ENCODE data around the gene KIAA1755.

Gene KIAA1755

DNA sequence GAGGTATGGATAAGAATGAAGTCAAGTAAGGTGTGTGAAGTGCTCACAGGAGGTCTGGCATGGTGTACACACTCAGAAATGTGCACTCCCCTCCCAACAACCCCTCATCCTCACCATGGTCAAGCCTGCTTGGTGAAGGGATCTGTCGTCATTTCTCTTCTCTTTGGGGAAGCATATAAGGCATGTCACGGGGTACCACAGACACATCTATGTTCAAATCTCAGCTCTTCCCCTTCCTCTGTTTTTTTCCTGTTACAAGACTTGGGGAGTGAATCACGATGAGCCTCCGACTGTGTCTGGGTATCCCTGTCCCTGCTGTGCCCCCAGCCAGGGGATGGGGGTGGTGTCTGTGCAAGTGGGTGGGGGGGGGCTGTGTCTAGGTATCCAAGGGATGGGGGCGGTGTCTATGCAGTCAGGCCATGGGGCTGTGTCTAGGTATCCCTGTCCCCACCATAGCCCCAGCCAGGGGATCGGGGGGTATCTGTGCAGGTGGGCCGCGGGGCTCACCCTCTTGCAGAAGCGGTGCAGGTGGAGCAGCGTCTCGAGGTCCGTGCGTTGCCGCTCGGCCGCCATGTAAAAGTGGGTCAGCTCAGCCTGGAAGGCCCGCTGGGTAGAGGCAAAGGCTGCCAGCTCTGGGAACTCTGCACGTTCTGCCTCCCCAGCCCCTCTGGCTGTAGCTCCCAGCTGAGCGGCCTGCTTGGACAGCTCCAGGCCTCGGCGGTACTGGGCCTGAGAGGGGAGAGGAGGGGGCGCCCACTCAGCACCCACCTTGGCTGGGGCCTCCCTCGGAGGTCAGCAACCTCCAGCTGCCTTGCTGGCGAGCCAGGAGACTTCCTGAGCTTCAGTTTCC is 43.6 kb downstream of the KIAA1755 start:
- DNase-seq, result no peak

DNA sequence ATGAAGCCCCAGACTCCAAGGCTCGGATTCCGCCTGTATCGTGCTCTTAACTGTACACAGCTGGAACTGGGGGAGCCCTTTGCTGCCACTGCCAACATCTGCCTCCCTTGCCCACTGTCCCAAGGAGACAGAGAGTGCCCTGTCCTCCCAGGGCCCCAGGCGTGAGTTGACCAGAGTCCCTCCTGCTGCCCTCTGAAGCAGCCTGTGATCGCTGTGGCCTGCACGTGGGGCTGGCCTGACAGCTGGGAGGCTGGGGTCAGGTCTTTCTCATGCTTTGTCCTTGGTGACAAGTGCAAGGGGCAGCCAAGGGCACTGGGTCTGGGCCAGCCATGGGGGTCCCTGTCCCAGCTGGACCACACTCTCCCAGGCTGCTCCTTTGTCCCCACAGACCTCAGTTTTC is 44.3 kb downstream of the KIAA1755 start:
- DNase-seq, result no peak

DNA sequence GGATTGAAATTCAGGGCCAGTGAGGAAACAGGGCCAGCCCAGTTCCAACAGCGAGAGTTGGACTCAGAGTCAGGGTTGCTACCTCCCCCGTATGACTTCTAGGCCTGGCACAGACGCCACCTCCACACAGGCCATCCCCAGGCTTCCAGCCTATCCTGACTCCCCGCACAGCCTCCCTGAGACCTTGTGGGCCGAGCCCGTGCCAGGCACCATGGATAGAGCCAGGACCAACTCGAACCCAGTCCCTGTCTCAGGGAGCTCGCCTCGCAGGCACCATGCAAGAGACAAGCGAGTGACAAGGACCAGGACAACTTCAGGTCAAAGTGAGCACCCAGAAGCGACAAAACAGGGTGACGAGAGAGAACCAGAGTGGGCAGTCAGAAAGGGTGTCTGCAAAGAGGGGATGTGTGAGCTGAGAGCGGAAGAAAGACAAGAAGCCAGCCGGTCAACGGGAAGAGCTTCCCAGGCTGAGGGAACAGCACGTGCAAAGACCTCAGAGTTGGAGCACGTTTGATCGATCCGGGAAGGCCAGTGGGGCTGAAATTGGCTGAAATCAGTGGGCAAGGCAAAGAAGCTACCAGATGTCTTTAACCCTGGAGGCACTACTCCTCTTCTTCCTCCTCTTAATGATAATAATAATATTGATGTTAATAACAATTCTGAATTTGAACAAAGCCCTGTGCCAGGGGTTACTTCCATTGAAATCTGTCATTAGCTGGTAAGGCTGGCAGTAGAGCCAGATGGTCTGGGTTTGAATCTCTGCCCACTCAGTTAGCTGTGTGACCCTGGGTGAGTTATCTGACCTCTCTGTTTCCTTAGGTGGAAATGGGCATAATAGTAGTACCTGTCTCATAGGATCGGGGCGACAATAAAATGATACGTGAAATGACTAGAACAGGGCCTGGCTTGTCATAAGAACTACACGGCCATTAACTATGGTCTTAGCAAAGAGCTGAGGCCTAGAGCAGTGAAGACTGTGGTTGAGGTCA is 45.0 kb downstream of the KIAA1755 start:
- DNase-seq, result no peak

DNA sequence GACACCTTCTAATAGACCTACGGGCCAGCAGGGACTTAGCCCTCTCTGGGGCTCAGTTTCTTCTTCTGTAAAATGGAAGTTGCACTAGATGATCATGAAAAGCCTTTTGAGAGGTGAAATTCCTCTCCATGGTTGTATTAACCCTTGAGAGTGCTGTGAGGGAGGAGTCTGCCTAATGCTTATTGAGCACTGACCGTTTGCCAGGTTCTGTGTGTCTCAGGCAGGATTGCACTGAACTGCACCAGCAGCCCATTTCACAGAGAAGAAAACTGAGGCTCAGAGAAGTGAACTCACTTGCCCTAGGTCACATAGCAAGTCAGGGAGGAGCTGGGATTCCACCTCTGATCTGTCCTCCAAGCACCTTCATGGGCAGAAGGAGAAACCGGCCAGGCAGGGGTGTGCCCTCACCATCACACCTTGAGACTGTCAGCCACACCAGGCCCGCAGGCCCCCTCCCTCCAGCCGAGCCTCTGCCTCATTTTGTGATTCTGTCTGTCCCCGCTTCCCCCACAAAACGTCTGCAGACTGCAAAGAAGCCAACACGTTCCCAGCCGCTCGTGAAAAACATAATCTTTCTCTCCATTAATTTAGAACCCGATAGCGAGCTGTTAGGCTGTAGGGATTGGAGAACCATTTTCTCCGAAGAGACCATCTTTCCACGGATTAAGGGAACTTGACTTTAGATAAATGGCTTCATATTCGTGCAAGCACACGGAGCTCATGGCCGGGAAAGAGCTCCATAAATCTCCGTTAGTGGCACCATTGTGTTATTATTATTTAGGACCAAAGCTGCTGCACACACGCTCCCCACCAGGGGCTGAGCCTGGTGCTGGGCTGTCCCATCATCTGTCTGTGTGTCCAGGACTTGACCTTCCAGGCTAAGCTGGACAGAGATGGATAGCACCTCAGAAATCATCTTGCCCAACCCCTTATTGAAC is 46.0 kb downstream of the KIAA1755 start:
- no peak for DNase-seq

DNA sequence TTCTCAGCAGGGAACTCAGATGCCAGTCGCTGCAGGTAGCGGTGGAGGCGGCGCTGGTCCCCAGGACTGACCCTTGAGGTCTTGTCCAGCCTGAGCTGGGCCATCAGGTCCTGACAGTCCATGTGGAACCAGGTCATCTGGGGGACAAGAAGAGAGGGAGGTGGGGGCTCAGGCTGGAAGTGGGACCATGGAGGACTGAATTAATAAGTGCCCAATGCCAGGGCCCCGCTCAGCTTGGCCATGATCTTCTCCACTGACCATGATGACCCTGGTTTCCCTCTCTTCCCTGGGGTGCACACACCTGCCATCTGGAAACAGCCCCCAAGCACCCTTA is 47.0 kb downstream of the KIAA1755 start:
- no peak for DNase-seq

DNA sequence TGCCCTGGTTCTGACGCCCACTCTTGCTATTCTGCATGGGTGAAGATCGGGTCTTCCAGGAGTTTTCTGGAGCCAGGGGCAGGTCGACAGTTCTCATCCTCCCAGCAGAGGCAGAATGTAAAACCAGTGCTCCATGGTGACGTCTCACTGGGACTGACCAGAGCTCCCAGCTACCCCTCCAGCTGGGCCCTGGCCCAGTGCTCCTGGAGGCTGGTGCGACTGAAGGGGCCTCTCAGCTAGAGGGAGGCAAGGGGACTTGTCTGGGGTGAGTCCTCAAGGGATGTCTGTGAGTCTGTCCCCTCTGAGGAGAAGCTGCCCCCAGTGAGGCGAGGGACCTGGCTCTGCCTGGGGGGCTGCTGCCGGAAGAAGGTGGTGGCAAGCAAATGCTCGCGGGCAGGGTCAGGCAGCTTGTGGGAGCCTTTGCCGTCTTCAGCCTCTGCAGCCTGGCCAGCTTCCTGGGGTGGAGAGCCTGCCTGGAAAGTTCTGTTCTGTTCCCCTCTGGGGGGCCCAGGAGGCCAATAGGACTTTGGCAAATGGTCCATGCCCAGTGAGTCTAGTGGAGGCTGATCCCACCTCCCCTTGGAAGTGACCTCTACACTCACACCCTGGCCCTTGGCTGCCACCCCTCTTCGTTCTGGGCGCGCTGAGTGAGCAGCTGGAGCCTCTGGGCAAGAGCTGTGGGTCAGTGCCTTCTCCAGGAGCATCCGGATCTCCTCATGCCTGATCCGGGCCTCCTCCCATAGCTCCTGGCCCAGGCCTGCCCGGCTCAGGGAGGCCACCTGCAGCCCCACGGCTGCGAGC is 47.5 kb downstream of the KIAA1755 start:
- no peak for DNase-seq

DNA sequence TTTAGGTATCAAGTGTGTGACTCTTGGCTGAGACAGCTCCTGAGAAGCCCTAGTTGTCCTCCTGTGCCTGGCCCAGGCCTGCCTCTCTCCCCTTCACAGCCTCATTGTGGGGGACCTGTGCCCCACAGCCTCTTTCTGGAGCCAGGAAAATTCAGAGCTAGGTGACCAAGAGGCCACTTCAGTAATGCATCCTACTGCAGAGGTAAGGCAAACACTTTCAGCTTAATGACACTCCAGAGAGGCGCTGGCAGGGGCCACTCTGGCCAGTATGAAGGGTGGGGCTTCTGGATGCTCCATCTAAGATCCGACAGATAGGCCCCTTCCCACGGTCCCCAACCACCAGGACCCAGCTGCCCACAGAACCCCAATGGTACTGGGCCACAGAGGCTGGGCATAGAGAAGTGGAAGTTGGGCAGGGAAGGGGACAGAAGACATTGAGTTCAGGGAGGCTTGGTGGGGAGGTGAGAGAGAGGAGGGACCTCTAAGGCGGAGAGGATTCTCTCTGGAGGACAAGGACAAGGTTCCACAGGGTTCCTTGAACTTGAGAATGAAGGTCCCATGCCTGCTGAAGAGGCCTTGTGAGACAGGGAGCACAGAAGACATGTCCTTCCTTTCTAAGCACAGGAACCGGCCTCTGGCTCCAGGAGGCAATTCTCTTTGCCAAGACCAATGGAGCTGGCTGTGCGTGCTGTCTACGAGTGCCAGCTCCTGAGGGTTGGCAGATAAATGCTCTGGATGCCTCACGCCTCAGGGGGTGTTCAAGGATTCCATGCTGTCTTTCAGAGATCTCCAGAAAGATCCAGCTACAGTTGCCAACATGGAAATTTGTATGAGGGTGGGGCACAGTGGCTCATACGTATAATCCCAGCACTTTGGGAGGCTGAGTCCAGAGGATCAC is 49.1 kb downstream of the KIAA1755 start:
- no peak for DNase-seq

DNA sequence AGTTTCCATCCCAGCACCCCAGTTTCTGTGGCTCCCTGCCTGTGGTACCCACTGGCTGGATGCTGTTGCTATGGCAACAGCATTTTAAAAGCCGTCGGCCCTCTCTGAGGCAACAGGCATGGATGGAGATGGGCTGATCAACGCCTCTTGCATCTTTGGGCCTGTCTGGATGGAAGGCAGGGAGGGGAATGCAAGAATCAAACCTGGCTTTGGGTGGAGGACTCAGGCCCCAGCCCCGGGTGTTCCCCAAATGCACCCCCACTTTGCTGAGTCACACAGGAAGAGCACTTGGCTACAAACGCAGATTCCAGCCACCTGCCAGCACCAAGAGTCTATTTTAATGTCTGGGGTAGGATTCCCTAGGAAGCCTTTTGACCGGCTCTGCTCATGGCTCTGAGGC is 49.8 kb downstream of the KIAA1755 start:
- DNase-seq, result no peak

DNA sequence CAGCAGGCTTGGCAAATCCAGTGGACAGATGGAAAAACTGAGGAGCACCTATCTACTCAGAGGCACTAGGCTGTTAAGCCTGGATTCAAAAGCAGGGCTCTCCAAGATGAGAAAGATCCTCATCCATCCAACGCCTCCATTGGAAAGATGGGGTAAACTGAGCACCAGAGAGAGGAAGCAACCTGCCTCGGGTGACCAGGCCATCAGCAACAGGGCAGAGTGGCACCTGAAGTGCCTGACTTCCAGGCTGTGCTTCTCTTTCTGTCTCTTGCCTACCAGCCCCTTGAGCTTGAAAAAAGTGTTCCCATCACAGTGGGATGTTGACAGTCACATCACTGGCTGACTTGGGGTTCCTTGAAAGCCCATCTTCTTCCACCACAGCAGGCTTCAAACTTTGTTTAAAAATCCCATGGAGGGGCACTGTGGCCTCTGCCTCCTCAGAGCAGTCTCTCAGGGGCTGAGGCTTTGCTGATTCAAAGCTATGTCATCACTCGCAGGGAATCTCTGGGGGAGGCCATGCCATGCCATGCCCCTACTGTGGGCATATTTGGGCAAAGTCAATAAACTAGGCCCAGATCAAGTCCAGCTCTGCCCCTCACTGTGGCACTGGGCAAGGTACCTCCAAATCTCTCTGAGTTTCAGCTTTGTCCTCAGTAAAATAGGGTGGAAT is 50.7 kb downstream of the KIAA1755 start:
- DNase-seq, result no peak

DNA sequence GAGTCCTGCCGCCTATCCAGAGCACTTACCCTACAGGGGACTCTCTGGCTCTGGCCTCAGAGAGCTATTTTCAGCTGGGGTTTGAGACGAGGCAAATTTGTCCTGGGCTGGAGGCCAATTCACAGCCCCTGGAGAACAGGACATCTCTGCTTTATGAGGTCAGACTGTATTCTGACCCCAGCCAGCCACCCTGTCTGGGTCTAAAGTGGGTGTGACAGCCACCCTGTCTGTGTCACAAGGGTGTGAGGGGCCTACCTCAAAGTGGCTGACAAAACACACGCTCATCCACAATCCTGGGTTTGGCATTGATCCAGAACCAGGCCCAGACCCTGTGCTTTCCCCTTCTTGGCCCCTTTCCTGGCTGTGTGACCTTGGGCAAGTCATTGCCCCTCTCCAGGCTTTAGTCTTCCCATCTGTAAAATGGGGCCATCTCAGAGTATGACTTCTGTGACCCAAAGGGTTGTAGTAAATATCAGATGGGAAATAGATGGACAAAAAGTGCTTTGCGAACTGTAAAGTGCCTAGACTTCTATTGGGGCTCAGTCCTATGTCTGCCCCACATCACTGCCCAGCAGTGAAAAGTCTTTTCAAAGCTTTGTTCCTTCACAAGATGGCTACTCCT is 51.4 kb downstream of the KIAA1755 start:
- no peak for DNase-seq

DNA sequence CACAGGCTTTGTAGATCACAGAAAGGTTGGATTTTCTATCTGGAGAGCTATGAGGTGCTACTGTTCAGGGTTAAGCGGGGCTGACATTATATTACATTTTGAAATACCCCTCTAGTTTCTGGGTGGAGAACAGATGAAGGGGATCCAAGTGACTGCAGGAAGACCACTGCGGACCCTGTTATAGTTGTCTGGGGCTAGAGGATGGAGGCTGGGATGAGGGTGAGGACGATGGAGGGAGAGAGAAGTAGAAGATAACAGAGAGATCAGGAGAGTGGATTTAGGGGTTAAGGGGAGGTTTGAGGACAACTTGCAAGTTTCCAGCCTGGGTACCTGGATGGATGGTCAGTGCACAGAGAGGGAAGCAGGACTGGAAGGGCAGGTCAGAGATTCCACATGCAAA is 52.0 kb downstream of the KIAA1755 start:
- no peak for DNase-seq

DNA sequence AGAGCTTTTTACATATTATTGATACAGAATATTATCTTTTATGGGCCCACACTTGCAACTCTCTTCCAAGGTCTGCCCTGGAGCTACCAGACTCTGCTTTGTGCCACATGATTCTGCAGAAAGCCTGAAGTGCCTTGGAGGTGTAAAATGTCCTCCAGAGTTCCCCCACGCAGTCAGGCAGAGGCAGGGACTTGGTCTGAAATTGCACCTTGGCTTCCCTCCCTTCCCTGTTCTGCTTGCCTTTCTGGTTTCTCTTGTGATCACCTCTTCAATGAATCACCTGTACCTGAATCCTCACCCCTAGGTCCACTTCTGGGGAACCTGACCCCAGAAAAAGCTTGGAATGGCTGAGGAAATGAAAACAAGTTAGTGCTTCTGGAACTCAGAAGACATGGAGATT is 52.4 kb downstream of the KIAA1755 start:
- DNase-seq, result no peak

DNA sequence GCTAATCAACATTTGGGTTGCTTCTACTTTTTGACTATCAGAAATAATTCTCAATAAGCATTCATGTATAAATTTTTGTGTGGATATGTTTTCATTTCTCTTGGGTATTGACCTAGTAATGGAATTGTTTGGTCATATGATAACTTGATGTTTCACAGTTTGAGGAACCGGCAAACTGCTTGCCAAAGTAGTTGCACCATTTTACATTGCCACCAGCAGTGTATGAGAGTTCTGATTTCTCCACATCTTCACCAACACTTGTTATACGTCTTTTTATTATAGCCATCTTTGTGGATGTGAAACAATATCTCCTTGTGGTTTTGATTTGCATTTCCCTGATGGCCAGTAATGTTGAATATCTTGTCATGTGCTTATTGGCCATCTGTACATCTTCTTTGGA is 52.9 kb downstream of the KIAA1755 start:
- no peak for DNase-seq

DNA sequence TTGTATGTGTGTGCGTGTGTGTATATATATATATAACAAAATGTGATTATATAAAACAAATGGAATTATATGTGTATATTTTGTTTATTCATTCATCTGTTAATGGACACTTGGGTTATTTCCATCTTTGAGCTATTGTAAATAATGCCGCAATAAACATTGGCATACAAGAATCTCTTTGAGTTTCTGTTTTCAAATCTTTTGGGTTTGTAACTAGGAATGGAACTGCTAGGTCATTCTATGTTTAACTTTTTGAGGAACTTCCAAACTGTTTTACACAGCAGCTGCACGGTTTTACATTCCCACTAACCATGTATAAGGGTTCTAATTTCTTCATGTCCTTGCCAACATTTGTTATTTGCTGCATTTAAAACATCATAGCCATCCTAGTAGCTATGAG is 55.5 kb downstream of the KIAA1755 start:
- DNase-seq, result no peak

DNA sequence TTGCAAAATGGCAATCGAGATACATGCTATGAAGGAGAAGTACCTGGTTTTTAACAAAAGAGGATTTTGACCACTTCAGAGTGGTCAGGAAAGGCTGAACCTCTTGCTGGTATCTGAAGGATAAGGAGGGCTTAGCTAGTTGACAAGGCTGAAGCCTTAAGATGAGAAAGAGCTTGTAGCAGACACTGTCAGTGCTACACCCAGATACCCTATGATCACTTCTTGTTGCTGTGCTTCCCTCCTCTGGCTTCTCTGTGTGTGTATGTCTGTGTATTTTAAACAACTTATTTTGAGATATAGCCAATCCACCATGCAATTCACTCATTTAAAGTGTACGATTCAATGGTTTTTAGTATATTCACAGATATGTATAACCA is 56.6 kb downstream of the KIAA1755 start:
- DNase-seq, result no peak

DNA sequence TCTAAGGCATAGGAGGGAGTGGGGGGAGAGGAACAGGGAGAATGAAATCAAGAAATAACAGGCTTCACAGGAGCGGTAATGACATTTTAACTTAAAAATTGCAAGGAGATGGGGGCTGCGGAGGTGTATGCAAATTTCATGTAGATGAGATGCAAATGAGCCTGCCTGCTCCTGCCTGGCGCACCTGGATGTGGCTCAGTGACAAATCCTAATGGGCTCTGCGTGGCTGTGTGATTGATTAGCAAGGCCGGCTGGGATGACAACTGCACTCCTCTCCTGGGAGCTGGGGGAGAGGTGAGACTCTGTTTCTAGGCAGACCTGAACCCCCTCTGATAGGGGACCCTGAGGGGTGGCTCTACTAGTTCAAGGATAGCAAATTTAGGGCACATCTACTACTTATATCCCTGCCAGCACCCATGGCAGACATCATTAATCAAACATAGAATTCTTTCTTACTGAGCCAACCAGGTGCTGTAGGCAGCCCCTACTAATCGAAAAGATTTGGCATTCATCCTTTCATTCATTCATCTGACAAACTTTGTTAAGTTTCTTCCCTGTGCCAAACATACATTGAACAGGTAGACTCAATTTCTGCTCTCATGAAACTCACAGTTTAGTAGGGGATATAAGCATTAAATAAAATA is 57.1 kb downstream of the KIAA1755 start:
- no peak for DNase-seq

DNA sequence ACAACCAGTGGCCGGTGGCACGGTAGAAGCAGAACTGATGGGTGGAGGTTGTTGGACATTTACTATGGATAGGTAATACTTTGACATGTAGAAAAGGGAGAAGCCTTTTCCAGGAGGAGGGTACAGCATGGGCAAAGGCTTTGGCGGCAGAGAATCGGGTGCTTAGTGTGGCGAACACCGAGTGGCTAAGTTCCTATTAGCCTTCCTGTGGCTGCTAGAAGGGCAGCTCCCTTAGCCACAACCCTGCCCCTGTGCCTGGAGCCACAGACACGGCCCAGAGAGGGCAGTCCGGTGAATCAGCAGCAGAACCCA is 57.6 kb downstream of the KIAA1755 start:
- no peak for DNase-seq

DNA sequence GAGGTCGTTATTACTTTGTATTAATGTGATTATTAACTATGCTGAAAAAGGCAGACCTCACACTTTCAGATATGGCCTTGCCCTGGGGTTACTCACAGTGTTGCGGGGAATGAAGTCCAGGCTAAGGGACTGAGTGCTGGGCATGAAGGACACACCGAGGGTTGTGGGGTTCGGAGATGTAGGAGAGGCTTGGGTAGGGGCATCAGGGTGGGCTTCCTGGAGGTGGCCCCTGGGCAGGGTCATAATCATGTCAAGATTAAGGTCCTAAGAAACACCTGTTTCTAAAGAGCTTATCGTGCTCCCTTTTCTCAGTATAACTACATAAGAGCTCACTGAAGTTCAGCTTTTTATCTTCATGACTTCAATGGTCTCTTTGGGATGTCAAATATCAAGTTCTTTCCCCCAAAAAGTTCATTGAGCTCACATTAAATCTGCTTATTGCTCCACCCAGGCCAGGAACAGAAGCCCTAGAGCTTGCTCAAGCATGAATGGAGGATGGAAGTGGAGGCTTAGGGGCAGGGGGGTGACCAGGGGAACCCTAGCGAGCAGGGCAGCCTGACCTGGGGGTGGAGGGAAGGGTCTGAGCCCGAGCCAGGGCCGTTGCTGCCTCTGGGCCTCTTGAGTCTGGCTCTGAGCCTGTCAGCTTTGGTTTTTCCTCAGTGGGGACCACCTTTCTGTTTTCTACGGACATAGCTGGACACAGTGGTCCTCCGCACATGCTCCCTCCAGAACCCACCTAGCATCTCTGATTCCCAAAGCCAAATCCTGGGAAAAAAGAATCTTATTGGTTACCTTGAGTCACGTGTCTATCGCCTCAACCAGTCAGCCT is 58.2 kb downstream of the KIAA1755 start:
- no peak for DNase-seq

DNA sequence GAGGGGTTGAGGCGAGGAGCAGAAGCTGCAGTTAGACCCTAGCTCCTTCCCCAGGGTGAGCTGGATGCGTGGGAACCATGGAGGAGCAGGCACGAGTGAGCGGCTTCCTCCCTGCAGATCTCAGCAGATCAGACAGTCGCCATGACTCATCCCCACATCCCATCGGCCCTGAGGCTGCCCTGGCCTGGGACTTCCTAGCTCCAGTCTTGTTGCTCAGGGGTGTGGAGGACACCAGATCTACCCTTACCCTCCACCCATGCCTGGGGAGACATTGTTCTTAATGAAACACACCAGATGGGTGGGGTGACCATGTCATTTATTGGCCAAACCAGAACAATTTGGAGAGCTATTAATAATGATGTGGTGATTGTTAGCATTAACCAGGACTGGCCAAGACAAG is 59.2 kb downstream of the KIAA1755 start:
- no peak for DNase-seq
